HG03066 (cell line): ENCODE data around the gene AIP.

Experiments
- ATAC-seq: cut with Tn5 transposase; IDR thresholded peaks from one replicate; pipeline ENCODE4 v1.9.1; 2021; ENCODE audit warnings: low read depth; ENCODE audit not compliant: unreplicated experiment

The AIP gene

DNA sequence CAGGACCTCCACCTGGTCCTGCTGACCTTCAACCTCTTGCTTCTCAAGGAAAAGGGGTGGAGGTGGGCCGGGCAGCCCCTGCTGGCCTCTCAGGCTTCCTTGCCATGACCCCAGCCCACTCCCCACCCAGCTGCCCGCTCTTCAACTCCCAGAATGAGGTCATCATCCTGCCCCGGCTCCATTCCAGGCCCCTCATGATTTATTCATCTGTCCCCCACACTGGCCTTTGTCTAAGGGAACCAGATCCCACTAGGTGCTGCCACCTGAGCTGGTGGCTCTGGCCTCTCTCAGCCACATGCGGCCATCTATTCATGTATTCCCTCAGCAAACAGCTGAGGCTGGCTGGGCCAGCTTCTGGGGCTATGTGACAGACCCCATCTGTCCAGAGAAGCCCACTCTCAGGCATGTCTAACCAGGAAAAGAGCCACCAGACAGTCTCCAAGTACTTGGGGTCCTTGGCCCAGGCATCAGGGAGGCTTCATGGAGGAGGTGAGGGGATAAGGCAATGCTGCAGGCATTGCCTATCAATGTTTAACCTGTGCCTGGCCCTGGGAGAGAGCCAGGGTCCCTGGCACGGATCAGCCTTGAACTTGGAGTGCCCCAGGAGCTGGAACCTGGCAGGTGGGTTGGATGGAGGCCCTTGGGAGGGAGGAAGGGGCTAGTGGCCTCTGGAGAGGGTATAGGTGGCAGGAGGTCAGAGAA, 42.6 kb downstream of the AIP start:
- ATAC-seq: no peak

DNA sequence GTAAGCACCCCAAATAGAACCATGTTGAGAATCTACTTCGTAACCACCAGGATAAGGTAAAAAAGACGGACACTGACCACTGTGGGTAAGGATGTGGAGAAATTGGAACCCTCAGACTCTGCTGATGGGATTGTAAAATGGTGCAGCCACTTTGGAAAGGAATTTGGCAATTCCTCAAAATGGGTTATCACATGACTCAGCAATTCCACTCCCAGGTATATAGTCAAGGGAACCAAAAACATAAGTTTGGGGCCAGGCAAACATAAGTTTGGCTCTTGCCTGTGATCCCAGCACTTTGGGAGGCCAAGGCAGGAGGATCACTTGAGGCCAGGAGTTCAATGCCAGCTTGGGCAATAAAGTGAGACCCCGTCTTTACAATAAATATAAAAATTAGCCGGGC, 45.5 kb downstream of the AIP start:
- no peak for ATAC-seq

- no peak for ATAC-seq
These were observed 47.4 kb downstream of the AIP start for GRCh38 chr11:67530282-67530592.

- ATAC-seq: no peak
These were observed 50.1 kb downstream of the AIP start for GRCh38 chr11:67532889-67533288.

DNA sequence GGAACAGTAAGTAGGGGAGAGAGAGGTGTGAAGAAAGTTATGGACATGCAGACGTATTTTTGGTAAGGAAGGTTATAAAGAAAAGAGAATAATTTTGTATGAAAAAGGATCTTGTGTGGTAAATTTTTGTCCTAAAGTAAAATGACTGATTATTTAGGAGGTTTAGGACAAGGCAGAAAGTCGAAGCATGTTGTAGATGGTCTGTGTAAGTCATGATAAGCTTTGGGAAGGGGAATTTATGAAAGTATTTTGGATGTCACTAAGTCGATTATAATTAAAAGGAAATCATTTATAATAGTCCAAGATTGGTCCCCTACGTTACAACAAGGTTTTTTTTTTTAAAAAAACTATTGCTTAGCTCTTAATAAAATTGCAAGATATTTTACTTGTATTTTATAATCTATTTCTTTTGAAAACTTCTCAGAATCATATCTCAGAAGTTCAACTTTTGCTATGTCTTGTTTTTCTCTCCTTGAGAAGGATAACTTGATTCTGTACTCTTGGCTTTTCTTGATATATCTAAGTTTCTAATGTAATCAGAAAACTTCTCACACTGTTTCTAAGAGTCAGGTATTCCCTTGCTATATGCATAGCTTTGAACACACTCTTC, 51.3 kb downstream of the AIP start:
- ATAC-seq: no peak

GRCh38 chr11:67535561-67535960, 52.7 kb downstream of the AIP start:
- ATAC-seq: no peak

GRCh38 chr11:67538306-67538705, 55.5 kb downstream of the AIP start:
- ATAC-seq: no peak

GRCh38 chr11:67538823-67539505, 56.1 kb downstream of the AIP start:
- no peak for ATAC-seq

DNA sequence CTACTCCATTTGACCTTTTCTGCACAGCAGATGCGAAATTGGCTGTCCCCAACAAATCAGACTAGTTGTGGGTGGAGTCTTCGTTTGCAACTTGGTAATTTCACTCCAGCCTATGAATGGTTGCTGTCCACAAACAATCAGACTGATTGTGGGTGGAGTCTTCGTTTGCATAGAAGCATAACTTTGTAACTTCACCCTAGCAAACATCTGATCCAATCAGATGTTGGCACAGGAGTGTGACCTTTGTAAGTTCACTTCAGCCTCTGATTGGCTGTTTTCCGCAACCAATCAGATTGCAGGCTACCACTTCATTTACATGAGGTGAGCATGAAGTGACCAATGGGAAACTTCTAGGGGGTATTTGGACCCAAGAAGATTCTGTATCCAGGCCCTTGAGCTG, 56.7 kb downstream of the AIP start:
- no peak for ATAC-seq
